Glutamatergic neuron (in vitro differentiated cells): ENCODE results near the gene MSI2. TPM values are rescaled to one million over a fixed set of nuclear protein-coding genes. Genes with fewer than 3 reads are reported as not detected.
A peak's percentile ranks its signal among the peaks of the same experiment; 100 is the strongest.

Experiments used
- DNase-seq: peaks from one replicate; pipeline ENCODE4 v3.0.0; 2022
- H3K27ac Mint-ChIP-seq: one replicate; pipeline ENCODE4 v1.8.0; 2020; ENCODE audit warnings: mild to moderate bottlenecking, mixed read lengths, inconsistent platforms; ENCODE audit not compliant: unreplicated experiment
- H3K27me3 Mint-ChIP-seq: one replicate; pipeline ENCODE4 v1.8.0; 2020; ENCODE audit warnings: mild to moderate bottlenecking, moderate library complexity, mixed read lengths, inconsistent platforms; ENCODE audit not compliant: unreplicated experiment
- H3K36me3 Mint-ChIP-seq: one replicate; pipeline ENCODE4 v1.8.0; 2020; ENCODE audit warnings: mild to moderate bottlenecking, mixed read lengths, inconsistent platforms; ENCODE audit not compliant: unreplicated experiment
- H3K4me1 Mint-ChIP-seq: one replicate; pipeline ENCODE4 v1.8.0; 2020; ENCODE audit warnings: mild to moderate bottlenecking, low read depth, mixed read lengths, inconsistent platforms; ENCODE audit not compliant: unreplicated experiment
- H3K4me3 Mint-ChIP-seq: one replicate; pipeline ENCODE4 v1.8.0; 2020; ENCODE audit warnings: mild to moderate bottlenecking, mixed read lengths, inconsistent platforms; ENCODE audit not compliant: unreplicated experiment
- H3K9me3 Mint-ChIP-seq: one replicate; pipeline ENCODE4 v1.8.0; 2020; ENCODE audit warnings: mild to moderate bottlenecking, moderate library complexity, mixed read lengths, inconsistent platforms; ENCODE audit not compliant: unreplicated experiment
- total RNA-seq: library from RNA; stranded (reverse); fragmentation: NEBNext Ultra II Directional; extraction: Animal tissue kit (Norgen Biotek cat#: 25700); gene quantifications from one replicate; pipeline ENCODE4 v1.2.1, GENCODE V29; 2021; ENCODE audit not compliant: unreplicated experiment
- TF ChIP-seq, protein P1 (sequence below): fragments of 200-600 bp; sonication (generic); IDR thresholded peaks from one replicate; pipeline ENCODE4 v1.5.0; 2021; ENCODE audit not compliant: partially characterized antibody, unreplicated experiment

MSI2 gene
- total RNA-seq, 1 donor from 2014 or later = 141 TPM

DNA sequence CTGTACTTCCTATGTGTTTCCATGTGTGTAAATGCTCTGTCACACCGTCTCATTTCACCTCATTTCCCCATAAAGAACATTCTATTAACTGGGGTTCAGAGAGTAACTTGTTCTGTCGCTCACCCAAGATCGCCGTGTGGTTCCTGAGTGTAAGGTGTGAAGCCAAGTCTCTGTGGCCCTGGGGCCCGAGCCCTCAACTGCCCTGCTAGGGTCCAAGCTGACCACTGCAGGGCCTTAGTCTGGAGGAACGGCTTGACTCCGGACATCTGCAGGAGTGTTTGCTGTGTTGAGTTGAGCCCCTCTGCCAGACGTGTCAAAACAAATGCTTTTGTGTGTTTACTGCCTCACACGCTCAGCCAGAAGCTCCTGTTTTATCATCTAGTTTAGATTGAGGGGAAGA lies 244.7 kb downstream of the MSI2 start:
- DNase-seq = no peak
- Mint-ChIP-seq H3K9me3 (peaks cover 5% of the 10 kb centered on the region), H3K4me1 (peaks cover 23% of the 10 kb centered on the region), H3K36me3 (peaks cover 4% of the 10 kb centered on the region), H3K4me3 (no peak overlapping the region), H3K27me3 (peaks cover 8% of the 10 kb centered on the region), H3K27ac (no peak overlapping the region)
- TF ChIP-seq, protein P1, sequence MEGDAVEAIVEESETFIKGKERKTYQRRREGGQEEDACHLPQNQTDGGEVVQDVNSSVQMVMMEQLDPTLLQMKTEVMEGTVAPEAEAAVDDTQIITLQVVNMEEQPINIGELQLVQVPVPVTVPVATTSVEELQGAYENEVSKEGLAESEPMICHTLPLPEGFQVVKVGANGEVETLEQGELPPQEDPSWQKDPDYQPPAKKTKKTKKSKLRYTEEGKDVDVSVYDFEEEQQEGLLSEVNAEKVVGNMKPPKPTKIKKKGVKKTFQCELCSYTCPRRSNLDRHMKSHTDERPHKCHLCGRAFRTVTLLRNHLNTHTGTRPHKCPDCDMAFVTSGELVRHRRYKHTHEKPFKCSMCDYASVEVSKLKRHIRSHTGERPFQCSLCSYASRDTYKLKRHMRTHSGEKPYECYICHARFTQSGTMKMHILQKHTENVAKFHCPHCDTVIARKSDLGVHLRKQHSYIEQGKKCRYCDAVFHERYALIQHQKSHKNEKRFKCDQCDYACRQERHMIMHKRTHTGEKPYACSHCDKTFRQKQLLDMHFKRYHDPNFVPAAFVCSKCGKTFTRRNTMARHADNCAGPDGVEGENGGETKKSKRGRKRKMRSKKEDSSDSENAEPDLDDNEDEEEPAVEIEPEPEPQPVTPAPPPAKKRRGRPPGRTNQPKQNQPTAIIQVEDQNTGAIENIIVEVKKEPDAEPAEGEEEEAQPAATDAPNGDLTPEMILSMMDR = no peak

DNA sequence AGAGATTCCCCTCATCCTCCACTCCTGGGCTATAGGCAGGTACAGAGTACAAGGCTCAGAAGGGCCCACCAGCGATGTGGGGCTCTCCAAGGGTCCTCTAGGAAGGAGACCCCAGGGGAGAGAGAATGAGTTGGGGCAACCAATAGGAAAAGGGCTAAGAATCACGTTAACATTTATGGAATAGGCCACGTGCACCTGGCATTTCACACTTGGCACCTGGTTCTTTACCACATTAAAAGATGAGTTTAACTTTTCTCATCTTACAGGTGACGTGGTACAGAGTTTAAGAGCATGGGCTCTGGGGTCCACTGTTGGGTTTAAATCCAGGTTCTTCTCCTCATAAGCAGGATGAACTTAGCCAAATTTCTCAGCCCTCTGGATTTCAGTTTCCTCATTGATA lies 245.7 kb downstream of the MSI2 start:
- TF ChIP-seq, protein P1 = no peak
- Mint-ChIP-seq H3K27ac (no peak overlapping the region), H3K4me3 (no peak overlapping the region), H3K9me3 (peaks cover 5% of the 10 kb centered on the region), H3K36me3 (peaks cover 4% of the 10 kb centered on the region), H3K27me3 (peaks cover 6% of the 10 kb centered on the region), H3K4me1 (peaks cover 23% of the 10 kb centered on the region)
- no peak for DNase-seq

DNA sequence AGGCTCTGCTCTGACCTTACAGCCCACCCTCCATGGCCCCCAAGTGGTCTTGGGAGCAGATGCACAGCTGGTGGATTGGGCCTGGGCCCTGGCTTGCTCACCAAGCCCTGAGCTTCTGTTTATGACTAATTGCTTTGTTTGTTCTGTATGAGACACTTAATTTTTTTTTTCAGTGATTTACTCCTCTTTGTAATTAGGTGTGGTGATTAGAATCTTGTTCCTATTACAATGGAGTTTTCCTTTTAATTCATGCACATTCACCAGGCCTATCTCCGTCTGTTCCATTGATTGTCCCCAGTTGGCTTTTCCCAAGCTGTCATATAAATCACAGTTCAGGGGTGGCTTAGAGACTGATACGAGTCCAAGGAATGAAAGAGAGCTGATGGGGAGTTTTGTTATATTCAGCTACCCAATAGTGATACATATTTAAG lies 246.5 kb downstream of the MSI2 start:
- DNase-seq = no peak
- H3K27me3 Mint-ChIP-seq = peaks cover 6% of the 10 kb centered on the region
- peaks cover 4% of the 10 kb centered on the region for H3K36me3 Mint-ChIP-seq
- H3K4me1 Mint-ChIP-seq = peaks cover 26% of the 10 kb centered on the region
- H3K9me3 Mint-ChIP-seq = peaks cover 5% of the 10 kb centered on the region
- TF ChIP-seq, protein P1 = no peak
- H3K4me3 Mint-ChIP-seq = no peak overlapping the region
- peak overlapping the region; percentile 54 for H3K27ac Mint-ChIP-seq

DNA sequence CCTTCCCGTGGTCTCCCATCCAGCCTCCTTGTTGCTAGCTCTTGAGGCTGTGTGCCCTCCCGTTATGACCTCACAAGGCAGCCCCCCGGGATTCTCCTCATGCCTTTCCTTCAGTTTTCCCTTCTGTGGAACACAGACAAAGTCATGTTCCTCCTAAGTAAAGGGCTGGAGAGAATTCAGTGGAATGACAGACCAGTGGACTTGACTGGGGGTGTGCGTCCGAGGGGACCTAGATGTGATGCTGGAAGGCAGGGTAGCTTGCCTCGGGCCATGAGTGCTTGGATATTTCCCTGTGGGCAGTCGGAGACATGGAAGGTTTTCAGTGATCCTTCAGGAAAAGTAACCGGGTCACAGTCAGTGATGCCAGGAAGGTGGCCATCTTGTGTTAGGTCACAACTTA lies 247.9 kb downstream of the MSI2 start:
- peaks cover 4% of the 10 kb centered on the region for H3K36me3 Mint-ChIP-seq
- H3K27ac Mint-ChIP-seq = peak overlapping the region; percentile 84
- TF ChIP-seq, protein P1 = no peak
- peaks cover 8% of the 10 kb centered on the region for H3K9me3 Mint-ChIP-seq
- H3K27me3 Mint-ChIP-seq = peaks cover 6% of the 10 kb centered on the region
- peaks cover 37% of the 10 kb centered on the region for H3K4me1 Mint-ChIP-seq
- DNase-seq = no peak
- peak overlapping the region; percentile 3 for H3K4me3 Mint-ChIP-seq

DNA sequence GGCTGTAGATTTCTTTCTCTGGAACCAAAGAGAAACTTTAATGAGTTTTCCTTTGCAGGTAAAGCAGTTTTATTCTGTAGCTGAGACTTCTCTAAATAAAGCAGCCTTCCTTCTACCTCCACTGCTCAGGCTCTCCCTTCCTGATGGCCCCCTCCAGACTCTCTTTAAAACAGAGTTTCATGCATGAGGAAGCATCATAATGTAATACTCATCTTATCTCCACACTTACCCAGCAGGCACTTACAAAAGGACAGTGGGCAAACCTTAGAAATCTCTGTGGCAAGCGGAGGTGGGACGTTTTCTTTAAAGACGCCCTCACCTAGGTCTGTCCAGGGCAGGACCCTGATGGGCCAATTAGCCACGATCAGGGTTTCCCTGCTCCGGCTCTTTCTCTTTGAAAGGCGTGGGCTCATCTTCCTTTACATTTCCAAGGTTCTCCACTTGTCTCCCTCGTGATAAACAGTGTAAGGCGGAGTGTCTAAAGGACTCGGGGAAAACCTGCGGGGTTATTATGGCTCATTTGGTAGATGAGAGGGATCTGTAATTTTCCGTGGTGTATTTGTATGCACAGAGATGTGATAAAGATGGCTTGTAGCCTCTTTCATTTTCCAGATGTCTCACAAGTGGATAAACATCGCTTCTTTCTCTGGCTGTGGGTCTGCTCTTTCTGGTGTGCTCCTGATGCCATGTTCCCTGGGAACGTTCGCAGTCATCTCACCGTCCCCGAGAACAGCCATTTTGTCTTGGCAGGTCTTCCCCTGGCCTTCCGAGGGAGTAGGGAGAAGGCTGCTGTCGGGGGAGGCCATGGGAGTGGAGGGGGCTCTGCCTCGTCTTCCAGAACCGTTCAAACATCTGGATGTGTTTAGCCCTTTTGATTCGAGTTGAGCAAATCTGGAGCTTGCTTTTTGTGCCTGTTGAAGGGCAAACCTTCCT lies 249.8 kb downstream of the MSI2 start:
- peaks cover 41% of the 10 kb centered on the region for H3K4me1 Mint-ChIP-seq
- H3K27ac Mint-ChIP-seq = no peak overlapping the region
- no peak overlapping the region for H3K4me3 Mint-ChIP-seq
- peaks cover 4% of the 10 kb centered on the region for H3K36me3 Mint-ChIP-seq
- H3K27me3 Mint-ChIP-seq = no peaks in the 10 kb centered on the region
- TF ChIP-seq, protein P1 = no peak
- peaks cover 8% of the 10 kb centered on the region for H3K9me3 Mint-ChIP-seq
- DNase-seq = no peak
